ENCODE results near the gene ZNF280B.

- TF ChIP-seq CTCF (IDR thresholded peaks at IDR 0.05 in 8 of 11, conservative IDR thresholded peaks at IDR 0.05 in 3 of 11) (no peak), POLR2AphosphoS5 (IDR thresholded peaks at IDR 0.05) (no peak), POLR2A (IDR thresholded peaks at IDR 0.05) (no peak)
Observed at GRCh38 chr22:22533863-22534262, 25.3 kb upstream of the ZNF280B start.

All from spleen (tissue), 7 donors.